GM18951 (cell line): ENCODE results near the gene SUPT3H.
"Not testable (repeated sequence)": the region's sequence is repeated elsewhere in the genome, so short reads cannot be mapped to it uniquely, and the experiment has no call there.

Experiments used
- POLR2A ChIP-seq: IDR thresholded peaks from 4 replicates; pipeline ENCODE4 v1.6.1; 2011; ENCODE audit warnings: mild to moderate bottlenecking; ENCODE audit not compliant: insufficient read length, insufficient read depth; ENCODE audit errors: extremely low read depth
- in situ Hi-C: fragments of 300-500 bp; cut with MboI; formaldehyde crosslinking; loops from one replicate; pipeline ENCODE4 v1.12.0; 2022; ENCODE audit warnings: low sequenced_read_pairs, mixed read lengths, inconsistent platforms; ENCODE audit not compliant: unreplicated experiment

Gene SUPT3H

GRCh38 chr6:45148278-45148677 is 229.5 kb downstream of the SUPT3H start:
- TF ChIP-seq POLR2A, result no peak
- in situ Hi-C loops, result no loop called here

GRCh38 chr6:45145658-45146057 is 232.1 kb downstream of the SUPT3H start:
- in situ Hi-C loops, result not testable (repeated sequence)

- TF ChIP-seq POLR2A, result no peak
- in situ Hi-C loops, result no loop called here
Observed at GRCh38 chr6:45138765-45139164, 239.0 kb downstream of the SUPT3H start.

- in situ Hi-C loops, result no loop called here
- TF ChIP-seq POLR2A, result no peak
Observed at GRCh38 chr6:45136495-45136894, 241.2 kb downstream of the SUPT3H start.

GRCh38 chr6:45132658-45133294 is 245.0 kb downstream of the SUPT3H start:
- no peak for TF ChIP-seq POLR2A
- in situ Hi-C loops, result no loop called here

GRCh38 chr6:45132059-45132458 is 245.7 kb downstream of the SUPT3H start:
- in situ Hi-C loops, result no loop called here

GRCh38 chr6:45129051-45129450 is 248.7 kb downstream of the SUPT3H start:
- TF ChIP-seq POLR2A, result no peak
- in situ Hi-C loops, result no loop called here

More at GRCh38 chr6:45132059-45132458, 245.7 kb downstream of the SUPT3H start:
- no peak for TF ChIP-seq POLR2A

GRCh38 chr6:45127185-45127584 is 250.5 kb downstream of the SUPT3H start:
- TF ChIP-seq POLR2A, result no peak
- in situ Hi-C loops, result no loop called here

- TF ChIP-seq POLR2A, result no peak
- in situ Hi-C loops, result no loop called here
Observed at GRCh38 chr6:45126033-45126432, 251.7 kb downstream of the SUPT3H start.

- in situ Hi-C loops, result no loop called here
- TF ChIP-seq POLR2A, result no peak
Observed at GRCh38 chr6:45123023-45123422, 254.7 kb downstream of the SUPT3H start.

- no peak for TF ChIP-seq POLR2A
- in situ Hi-C loops, result no loop called here
Observed at GRCh38 chr6:45118754-45119153, 259.0 kb downstream of the SUPT3H start.

GRCh38 chr6:45116714-45117410 is 260.9 kb downstream of the SUPT3H start:
- in situ Hi-C loops, result no loop called here
- TF ChIP-seq POLR2A, result no peak

- TF ChIP-seq POLR2A, result no peak
- in situ Hi-C loops, result no loop called here
Observed at GRCh38 chr6:45115696-45116095, 262.0 kb downstream of the SUPT3H start.

GRCh38 chr6:45112711-45113110 is 265.0 kb downstream of the SUPT3H start:
- in situ Hi-C loops, result no loop called here
- no peak for TF ChIP-seq POLR2A
